ENCODE results near the gene ANKRD65. TPM values are rescaled to one million over a fixed set of nuclear protein-coding genes. Genes with fewer than 3 reads are reported as not detected.
A peak's percentile ranks its signal among the peaks of the same experiment; 100 is the strongest.

The ANKRD65 gene
- total RNA-seq, 1 experiment from 2014 or later, result not detected

DNA sequence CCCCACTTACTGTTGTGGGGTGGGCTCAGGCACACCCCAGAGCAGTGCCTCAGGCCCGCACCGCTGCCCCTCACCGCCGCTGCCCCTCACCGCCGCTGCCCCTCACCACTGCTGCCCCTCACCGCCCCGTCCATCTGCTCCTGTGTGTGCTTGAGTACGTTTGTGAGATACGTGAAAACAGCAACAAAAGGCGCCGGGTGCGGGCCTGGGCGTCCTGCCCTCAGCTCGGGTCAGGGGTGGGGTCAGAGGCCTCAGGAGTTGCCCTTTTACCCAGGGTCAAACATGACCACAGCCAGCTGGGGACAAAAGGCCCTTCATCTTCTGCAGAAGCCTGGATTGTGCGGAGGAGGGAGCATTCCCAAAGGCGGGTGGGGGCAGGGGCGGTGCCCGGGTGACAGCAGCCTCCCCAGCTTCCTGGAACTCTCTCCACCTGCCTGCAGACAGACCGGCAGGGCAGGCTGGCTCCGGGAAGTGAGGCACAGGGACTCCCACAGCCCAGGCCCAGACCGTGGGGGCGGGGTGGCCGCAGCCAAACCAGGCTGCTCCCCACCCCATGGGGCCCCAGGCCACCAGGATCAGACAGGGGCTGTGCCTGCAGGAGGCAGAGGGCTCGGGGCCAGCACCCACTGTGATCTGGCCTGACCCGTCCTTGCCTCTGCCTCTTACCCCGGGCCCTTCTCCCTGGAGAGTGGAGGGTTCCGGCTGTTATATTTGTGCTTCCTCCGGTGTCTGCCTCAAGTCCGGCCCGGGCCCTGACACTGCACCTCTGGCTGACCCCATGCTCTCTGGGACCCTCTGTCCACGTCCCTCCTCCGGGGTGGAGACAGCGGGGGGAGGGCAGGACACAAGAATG lies 12.1 kb upstream of the ANKRD65 start:
- Histone ChIP-seq H3K4me1 (ENCODE audit: control insufficient read depth in 1 of 2, insufficient read depth in 2 of 2, low read length in 2 of 2) (peaks cover 45 to 67% of the 10 kb centered on the region in 2 experiments), H3K79me2 (ENCODE audit: insufficient read depth, low read length) (peaks cover 33% of the 10 kb centered on the region; the same call in 1 of the 2 replicates), H4K20me1 (ENCODE audit: insufficient read depth) (no peaks in the 10 kb centered on the region), H3K9me3 (ENCODE audit: control insufficient read depth in 1 of 2, insufficient read depth in 1 of 2, low read depth in 1 of 2, low read length in 2 of 2) (no peaks in the 10 kb centered on the region), H3K27ac (ENCODE audit: low read depth, low read length) (peak overlapping the region; percentile 99), H3K36me3 (ENCODE audit: control insufficient read depth in 1 of 2, insufficient read depth in 2 of 2, low read length in 2 of 2) (no peaks in the 10 kb centered on the region), H3K4me2 (ENCODE audit: low read length) (peak overlapping the region; percentile 99), H2AFZ (ENCODE audit: low read depth, low read length, poor library complexity, severe bottlenecking) (no peak overlapping the region), H3K9ac (ENCODE audit: low read length) (peak overlapping the region; percentile 88), H3K9me2 (ENCODE audit: insufficient read depth) (no peaks in the 10 kb centered on the region), H3K27me3 (ENCODE audit: insufficient read depth, low read length) (no peaks in the 10 kb centered on the region), H3K4me3 (replicated peaks in 1 of 2; ENCODE audit: low read depth in 1 of 2, low read length in 2 of 2) (peak overlapping the region; percentile 80 to 92)
- no TSS peak for BruUV-seq (replicated peaks)
- CTCF ChIA-PET, result interaction anchor here (0.6 to 1.1 kb wide), 2 partner anchors 31 to 58 kb away, joined by 3 to 4 read pairs; partner anchors contain the start of gene AURKAIP1
- intact Hi-C loops (cut with micrococcal nuclease), result loop anchor here (2.0 kb wide), 1 partner anchor 26 kb away; the partner anchor contains the start of gene MRPL20
- TF ChIP-seq ATF3 (IDR thresholded peaks at IDR 0.05) (no peak), POLR2A (IDR thresholded peaks at IDR 0.05; ENCODE audit: borderline replicate concordance, extremely low read depth, insufficient read depth, insufficient read length) (no peak), YY1 (IDR thresholded peaks at IDR 0.05; ENCODE audit: extremely low read depth, insufficient replicate concordance, low read depth, low read length) (peak; percentile 41), ELF1 (IDR thresholded peaks at IDR 0.05; ENCODE audit: borderline replicate concordance, low read depth) (no peak), POLR2AphosphoS5 (IDR thresholded peaks at IDR 0.05; ENCODE audit: low read depth, low read length) (peak; percentile 87)
- RAD21 ChIA-PET (ENCODE audit: low non-redundant PET in 1 of 2, low total read pairs in 2 of 2, uncharacterized antibody in 2 of 2, unreplicated experiment in 2 of 2), result interaction anchor here in 1 of 2 experiments (1.4 kb wide), 1 partner anchor 27 kb away, joined by 3 read pairs; no protein-coding TSS in a partner anchor
- no peak for DNase-seq (ENCODE audit: low read depth, low spot score)
- POLR2A ChIA-PET, result interaction anchor here (0.5 to 1.7 kb wide), 7 partner anchors 9 to 109 kb away, joined by 3 to 5 read pairs (median 3); partner anchors contain the start of genes AURKAIP1 and CCNL2
- ATAC-seq, result peak; percentile 68
